Measurements from ENCODE around the gene SLC38A8.

Gene SLC38A8

GRCh38 chr16:84042308-84042878 is at the start of gene SLC38A8:
SLC38A8 (minus strand) TSS chr16:84042795; CDS start chr16:84042157, 638 bp downstream.
- Histone ChIP-seq H3K36me3 (ENCODE audit: insufficient read depth, low read length) (no peaks in the 10 kb centered on the region), H3K9ac (ENCODE audit: low read depth, low read length) (no peak within 1 kb of the TSS), H3K4me1 (ENCODE audit: insufficient read depth, low read length) (peaks cover 10% of the 10 kb centered on the region; the same call in 1 of the 2 replicates), H3K9me3 (ENCODE audit: control insufficient read depth, insufficient read depth, low read length) (no peaks in the 10 kb centered on the region)

GRCh38 chr16:84091460-84091859 is 48.9 kb upstream of the SLC38A8 start:
- no peak overlapping the region for H3K9ac ChIP-seq (ENCODE audit: low read depth, low read length)
- H3K4me1 ChIP-seq (ENCODE audit: insufficient read depth, low read length) = no peaks in the 10 kb centered on the region
- peaks cover 30% of the 10 kb centered on the region for H3K36me3 ChIP-seq (ENCODE audit: insufficient read depth, low read length)
- H3K9me3 ChIP-seq (ENCODE audit: control insufficient read depth, insufficient read depth, low read length) = no peaks in the 10 kb centered on the region

- Histone ChIP-seq H3K36me3 (ENCODE audit: insufficient read depth, low read length) (peaks cover 26% of the 10 kb centered on the region), H3K9me3 (ENCODE audit: control insufficient read depth, insufficient read depth, low read length) (no peaks in the 10 kb centered on the region), H3K4me1 (ENCODE audit: insufficient read depth, low read length) (no peaks in the 10 kb centered on the region), H3K9ac (ENCODE audit: low read depth, low read length) (no peak overlapping the region)
Observed at GRCh38 chr16:84090211-84090610, 47.6 kb upstream of the SLC38A8 start.

DNA sequence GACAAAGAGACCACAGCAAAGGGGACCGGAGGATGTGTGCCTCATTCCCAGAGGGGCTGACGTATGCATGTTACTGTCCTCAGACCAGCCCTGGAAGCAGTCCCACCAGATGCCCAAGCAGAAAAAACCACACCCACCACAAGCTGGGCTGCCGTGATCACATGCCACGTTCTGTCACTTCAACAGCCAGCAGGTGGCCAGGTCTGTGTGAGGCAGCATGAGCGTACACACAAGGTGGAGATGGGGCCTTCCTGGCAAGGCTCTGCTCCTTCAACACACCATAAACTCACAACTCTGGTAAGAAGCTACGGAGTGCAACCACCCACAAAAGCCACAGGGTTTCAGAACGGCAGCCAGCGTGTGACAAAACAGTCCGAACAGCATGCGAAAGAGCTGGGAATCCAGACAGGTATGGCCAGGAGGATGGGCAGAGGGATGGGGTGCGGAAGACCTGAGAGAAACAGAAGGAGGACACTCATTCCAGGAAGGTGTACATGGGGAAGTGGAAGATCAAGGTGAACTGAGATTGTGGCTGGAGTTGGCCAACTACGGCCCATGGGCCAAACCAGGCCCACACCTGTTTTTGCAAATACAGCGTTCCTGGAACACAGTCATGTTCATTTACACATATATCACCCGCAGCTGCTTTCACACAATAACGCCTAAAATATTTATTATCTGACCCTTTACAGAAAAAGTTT is 46.2 kb upstream of the SLC38A8 start:
- no peaks in the 10 kb centered on the region for H3K9me3 ChIP-seq (ENCODE audit: control insufficient read depth, insufficient read depth, low read length)
- no peak overlapping the region for H3K9ac ChIP-seq (ENCODE audit: low read depth, low read length)
- H3K4me1 ChIP-seq (ENCODE audit: insufficient read depth, low read length) = no peaks in the 10 kb centered on the region
- peaks cover 21% of the 10 kb centered on the region for H3K36me3 ChIP-seq (ENCODE audit: insufficient read depth, low read length)

- Histone ChIP-seq H3K36me3 (ENCODE audit: insufficient read depth, low read length) (peaks cover 10% of the 10 kb centered on the region), H3K9me3 (ENCODE audit: control insufficient read depth, insufficient read depth, low read length) (no peaks in the 10 kb centered on the region), H3K9ac (ENCODE audit: low read depth, low read length) (no peak overlapping the region), H3K4me1 (ENCODE audit: insufficient read depth, low read length) (no peaks in the 10 kb centered on the region)
Observed at GRCh38 chr16:84087466-84088151, 45.0 kb upstream of the SLC38A8 start.

DNA sequence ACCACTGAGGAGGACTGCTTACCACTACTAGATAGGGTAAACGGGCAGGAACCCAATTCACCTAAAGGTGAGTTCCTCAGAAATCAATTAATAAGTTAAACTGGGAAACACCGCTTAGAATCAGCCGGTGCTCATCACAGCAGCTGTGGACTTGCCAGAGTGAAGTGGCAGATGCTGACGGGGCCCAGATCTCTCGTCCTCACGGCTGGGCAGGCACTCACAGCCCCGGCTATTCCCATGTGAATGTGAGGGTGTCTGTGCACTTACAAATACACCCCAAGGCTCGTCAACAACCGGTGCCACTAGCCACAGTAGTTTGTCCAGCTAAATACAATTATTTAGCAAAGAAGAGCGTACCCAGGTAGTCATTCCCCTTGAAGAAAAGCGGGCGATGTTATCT is 44.4 kb upstream of the SLC38A8 start:
- Histone ChIP-seq H3K36me3 (ENCODE audit: insufficient read depth, low read length) (peaks cover 10% of the 10 kb centered on the region), H3K9me3 (ENCODE audit: control insufficient read depth, insufficient read depth, low read length) (no peaks in the 10 kb centered on the region), H3K4me1 (ENCODE audit: insufficient read depth, low read length) (no peaks in the 10 kb centered on the region), H3K9ac (ENCODE audit: low read depth, low read length) (no peak overlapping the region)

DNA sequence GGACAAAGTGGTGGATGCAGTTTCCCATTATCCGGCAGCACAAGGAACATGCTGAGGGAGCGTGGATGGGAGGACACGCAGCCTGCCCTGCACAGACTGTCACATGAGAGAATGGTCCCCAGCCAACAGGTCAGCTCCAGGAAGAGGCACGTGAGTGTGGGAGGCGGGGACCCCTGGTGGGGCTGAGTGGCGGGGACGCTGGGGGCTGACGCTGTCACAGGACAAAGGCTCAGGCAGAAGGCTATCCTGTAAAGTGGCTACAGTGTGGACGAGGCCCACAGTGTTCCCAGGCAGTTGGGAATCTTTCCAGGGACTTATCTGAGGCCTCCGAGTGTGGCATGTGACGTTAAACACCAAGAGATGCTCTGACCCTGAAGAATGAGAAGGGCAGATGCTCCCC is 43.7 kb upstream of the SLC38A8 start:
- Histone ChIP-seq H3K9ac (ENCODE audit: low read depth, low read length) (no peak overlapping the region), H3K4me1 (ENCODE audit: insufficient read depth, low read length) (no peaks in the 10 kb centered on the region), H3K36me3 (ENCODE audit: insufficient read depth, low read length) (peaks cover 10% of the 10 kb centered on the region), H3K9me3 (ENCODE audit: control insufficient read depth, insufficient read depth, low read length) (no peaks in the 10 kb centered on the region)

GRCh38 chr16:84085773-84086172 is 43.2 kb upstream of the SLC38A8 start:
- Histone ChIP-seq H3K36me3 (ENCODE audit: insufficient read depth, low read length) (peaks cover 10% of the 10 kb centered on the region), H3K9ac (ENCODE audit: low read depth, low read length) (no peak overlapping the region), H3K4me1 (ENCODE audit: insufficient read depth, low read length) (no peaks in the 10 kb centered on the region), H3K9me3 (ENCODE audit: control insufficient read depth, insufficient read depth, low read length) (no peaks in the 10 kb centered on the region)

GRCh38 chr16:84085271-84085667 is 42.7 kb upstream of the SLC38A8 start:
- Histone ChIP-seq H3K9me3 (ENCODE audit: control insufficient read depth, insufficient read depth, low read length) (no peaks in the 10 kb centered on the region), H3K4me1 (ENCODE audit: insufficient read depth, low read length) (no peaks in the 10 kb centered on the region), H3K36me3 (ENCODE audit: insufficient read depth, low read length) (peaks cover 10% of the 10 kb centered on the region), H3K9ac (ENCODE audit: low read depth, low read length) (no peak overlapping the region)

GRCh38 chr16:84084570-84085270 is 42.1 kb upstream of the SLC38A8 start:
- Histone ChIP-seq H3K36me3 (ENCODE audit: insufficient read depth, low read length) (peaks cover 10% of the 10 kb centered on the region), H3K4me1 (ENCODE audit: insufficient read depth, low read length) (no peaks in the 10 kb centered on the region), H3K9ac (ENCODE audit: low read depth, low read length) (no peak overlapping the region), H3K9me3 (ENCODE audit: control insufficient read depth, insufficient read depth, low read length) (no peaks in the 10 kb centered on the region)

DNA sequence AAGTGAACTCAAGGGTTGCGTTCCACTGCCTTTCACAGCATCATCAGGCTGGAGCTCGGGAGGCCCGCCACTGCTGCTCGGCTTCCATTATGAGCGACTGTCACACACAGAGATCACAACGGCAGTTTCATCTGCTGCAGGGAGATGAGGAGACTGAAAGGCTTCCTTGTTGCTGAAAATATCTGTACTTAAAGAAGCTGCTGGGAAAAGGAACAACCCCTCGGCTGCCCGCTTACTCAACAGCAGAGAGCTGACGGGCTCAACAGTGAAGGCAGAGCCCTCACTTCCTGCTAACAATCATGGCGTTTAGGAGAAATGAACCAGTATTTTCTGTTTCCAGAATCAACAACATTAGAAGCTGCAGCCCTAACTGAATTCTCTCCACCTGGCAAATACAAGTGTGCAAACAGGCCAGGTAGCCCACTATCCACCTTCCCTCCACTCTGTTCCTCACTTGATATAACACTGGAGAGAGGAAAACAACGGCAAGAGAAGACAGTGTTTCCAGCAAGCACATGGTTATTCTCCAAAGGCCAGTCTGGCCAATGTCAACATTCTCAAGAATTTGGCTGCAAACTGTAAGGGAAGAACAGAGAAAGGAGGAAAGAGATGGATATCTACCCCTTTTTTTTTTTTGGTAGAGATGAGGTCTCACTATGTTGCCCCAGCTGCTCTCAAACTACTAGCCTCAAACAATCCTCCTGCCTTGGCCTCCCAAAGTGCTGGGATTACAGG is 40.4 kb upstream of the SLC38A8 start:
- Histone ChIP-seq H3K4me1 (ENCODE audit: insufficient read depth, low read length) (no peaks in the 10 kb centered on the region), H3K9me3 (ENCODE audit: control insufficient read depth, insufficient read depth, low read length) (no peaks in the 10 kb centered on the region), H3K9ac (ENCODE audit: low read depth, low read length) (no peak overlapping the region), H3K36me3 (ENCODE audit: insufficient read depth, low read length) (peaks cover 6% of the 10 kb centered on the region)

- Histone ChIP-seq H3K9me3 (ENCODE audit: control insufficient read depth, insufficient read depth, low read length) (no peaks in the 10 kb centered on the region), H3K4me1 (ENCODE audit: insufficient read depth, low read length) (no peaks in the 10 kb centered on the region), H3K36me3 (ENCODE audit: insufficient read depth, low read length) (peaks cover 6% of the 10 kb centered on the region), H3K9ac (ENCODE audit: low read depth, low read length) (no peak overlapping the region)
Observed at GRCh38 chr16:84082110-84082509, 39.5 kb upstream of the SLC38A8 start.

DNA sequence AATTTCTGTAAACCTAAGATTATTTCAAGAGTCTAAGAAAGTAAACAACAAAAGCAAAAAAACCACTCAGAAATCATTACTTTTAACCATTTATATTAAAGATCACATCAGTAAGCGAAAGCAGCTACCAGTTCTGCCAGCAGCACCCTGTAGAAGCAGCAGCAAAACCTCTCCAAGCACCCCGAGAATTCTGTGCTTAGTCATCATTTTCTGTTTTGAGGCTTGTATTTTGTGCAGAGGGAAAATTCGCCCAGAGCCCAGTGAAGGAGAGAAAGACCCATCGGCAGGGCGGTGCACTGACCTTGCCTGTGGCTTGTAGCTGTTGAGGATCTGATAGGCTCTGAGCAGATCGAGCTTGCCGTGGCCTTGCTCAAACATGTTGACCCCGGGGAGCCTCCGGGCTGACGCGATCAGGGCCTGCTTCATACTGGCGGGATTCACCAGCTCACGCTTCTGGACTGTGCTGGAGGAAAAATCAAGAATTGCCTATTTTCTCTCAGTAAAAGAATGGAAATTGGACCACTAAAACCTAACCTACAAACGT is 38.9 kb upstream of the SLC38A8 start:
- H3K4me1 ChIP-seq (ENCODE audit: insufficient read depth, low read length) = no peaks in the 10 kb centered on the region
- H3K36me3 ChIP-seq (ENCODE audit: insufficient read depth, low read length) = peaks cover under 1% of the 10 kb centered on the region
- no peaks in the 10 kb centered on the region for H3K9me3 ChIP-seq (ENCODE audit: control insufficient read depth, insufficient read depth, low read length)
- H3K9ac ChIP-seq (ENCODE audit: low read depth, low read length) = no peak overlapping the region

GRCh38 chr16:84080813-84081212 is 38.2 kb upstream of the SLC38A8 start:
- no peaks in the 10 kb centered on the region; the same call in none of the 2 replicates for H3K36me3 ChIP-seq (ENCODE audit: insufficient read depth, low read length)
- no peak overlapping the region for H3K9ac ChIP-seq (ENCODE audit: low read depth, low read length)
- no peaks in the 10 kb centered on the region for H3K4me1 ChIP-seq (ENCODE audit: insufficient read depth, low read length)
- no peaks in the 10 kb centered on the region for H3K9me3 ChIP-seq (ENCODE audit: control insufficient read depth, insufficient read depth, low read length)
